SH-SY5Y (cell line): ENCODE results near the gene SEC62.

Experiments
- GATA2 ChIP-seq: IDR thresholded peaks from 2 replicates; pipeline ENCODE4 v1.6.1; 2011; ENCODE audit warnings: mild to moderate bottlenecking, low read depth, low read length
- GATA3 ChIP-seq: IDR thresholded peaks from 2 replicates; pipeline ENCODE4 v1.6.1; 2011; ENCODE audit warnings: low read depth, mild to moderate bottlenecking, low read length, moderate library complexity

Gene SEC62, protein sequence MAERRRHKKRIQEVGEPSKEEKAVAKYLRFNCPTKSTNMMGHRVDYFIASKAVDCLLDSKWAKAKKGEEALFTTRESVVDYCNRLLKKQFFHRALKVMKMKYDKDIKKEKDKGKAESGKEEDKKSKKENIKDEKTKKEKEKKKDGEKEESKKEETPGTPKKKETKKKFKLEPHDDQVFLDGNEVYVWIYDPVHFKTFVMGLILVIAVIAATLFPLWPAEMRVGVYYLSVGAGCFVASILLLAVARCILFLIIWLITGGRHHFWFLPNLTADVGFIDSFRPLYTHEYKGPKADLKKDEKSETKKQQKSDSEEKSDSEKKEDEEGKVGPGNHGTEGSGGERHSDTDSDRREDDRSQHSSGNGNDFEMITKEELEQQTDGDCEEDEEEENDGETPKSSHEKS

GRCh38 chr3:169966428-169966950, at the start of gene SEC62:
TSS of gene SEC62 (plus strand) at chr3:169966807. CDS start at chr3:169966823, 16 bp downstream.
- no peak for TF ChIP-seq GATA3
- TF ChIP-seq GATA2, result no peak

DNA sequence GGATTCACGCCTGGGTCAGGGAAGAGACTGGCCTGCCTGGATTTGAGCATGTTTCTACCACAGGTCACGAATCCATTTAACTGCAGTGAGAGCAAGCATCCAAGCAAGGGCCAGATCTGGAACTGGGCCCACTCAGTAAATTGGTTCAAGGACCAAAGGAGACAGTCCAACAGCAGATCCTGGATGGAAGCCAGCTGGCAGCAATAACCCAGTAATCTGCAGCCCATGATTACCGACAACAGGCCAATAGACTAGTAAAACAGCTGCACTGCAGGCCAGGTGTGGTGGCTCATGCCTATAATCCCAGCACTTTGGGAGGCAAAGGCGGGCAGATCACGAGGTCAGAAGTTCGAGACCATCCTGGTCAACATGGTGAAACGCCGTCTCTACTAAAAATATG, 43.4 kb upstream of the SEC62 start:
- TF ChIP-seq GATA3 (no peak), GATA2 (no peak)

DNA sequence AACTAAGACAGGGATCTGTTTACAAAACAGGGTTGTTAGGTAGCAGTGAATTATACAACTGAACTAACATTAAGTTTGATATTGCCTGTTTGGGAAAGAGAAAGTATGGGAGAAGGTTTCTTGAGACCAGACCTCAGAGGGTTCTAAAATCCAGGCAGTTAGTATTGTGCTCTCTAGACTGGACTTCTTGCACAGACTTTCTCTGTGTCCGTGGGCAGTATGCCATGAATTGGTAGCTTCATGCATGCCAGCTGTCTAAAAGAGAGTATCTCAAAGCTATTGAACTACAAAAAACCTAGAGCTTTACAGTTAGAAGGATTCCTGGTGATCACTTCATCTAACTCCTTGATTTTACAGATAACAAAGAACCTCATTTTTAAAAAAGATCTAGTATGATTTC, 42.8 kb upstream of the SEC62 start:
- TF ChIP-seq GATA3 (no peak), GATA2 (no peak)

DNA sequence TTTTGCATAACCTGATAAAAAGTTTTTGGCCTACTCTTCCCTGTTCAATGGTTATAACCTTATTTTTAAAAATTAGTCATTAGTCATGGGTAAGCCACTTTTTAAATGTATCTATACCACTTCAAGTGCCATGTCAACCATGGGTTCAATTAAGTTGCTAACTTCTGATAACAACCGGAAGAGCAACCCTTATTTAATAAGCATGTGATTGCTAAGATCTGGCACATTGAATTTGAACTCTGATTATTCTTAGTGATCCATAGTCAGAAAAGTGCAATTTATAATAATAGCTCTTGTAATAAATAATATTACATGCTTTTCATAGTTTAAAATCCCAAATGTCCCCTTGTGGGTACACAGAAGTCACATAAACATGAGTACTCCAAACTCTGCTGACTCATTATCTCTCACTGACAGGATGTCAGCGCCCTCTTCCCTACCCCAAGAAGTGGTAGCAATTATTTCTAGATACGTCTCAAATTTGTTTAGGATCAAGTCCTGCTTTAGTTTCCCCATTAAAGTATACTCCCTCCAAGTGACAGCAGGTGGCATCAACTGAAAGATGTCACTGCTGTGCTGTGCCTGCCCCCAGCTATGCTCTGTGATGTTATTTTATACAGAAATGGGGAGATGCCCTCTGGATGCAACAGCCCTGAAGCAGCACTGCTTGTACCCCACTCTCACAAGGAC, 36.6 kb upstream of the SEC62 start:
- TF ChIP-seq GATA2, result no peak
- no peak for TF ChIP-seq GATA3

DNA sequence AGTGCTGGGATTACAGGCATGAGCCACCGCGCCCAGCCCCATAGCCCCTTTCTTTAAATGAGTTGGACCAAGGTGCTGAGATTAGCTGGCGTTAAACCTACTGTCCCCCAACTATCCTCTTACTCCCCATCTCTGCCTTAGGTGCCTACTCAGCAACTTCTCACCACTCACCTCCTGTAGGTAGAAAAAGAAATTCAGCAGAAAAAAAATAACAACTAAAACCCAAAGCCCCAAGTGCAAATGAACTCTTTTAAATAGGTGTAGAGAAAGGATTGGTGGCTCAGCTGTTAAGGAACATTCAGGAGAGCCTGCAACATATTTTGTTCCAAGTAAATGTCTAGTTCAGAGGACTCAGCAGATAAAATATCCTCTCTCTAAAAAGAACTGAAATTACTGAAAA, 35.8 kb upstream of the SEC62 start:
- TF ChIP-seq GATA2 (no peak), GATA3 (no peak)

GRCh38 chr3:169931747-169932520, 34.7 kb upstream of the SEC62 start:
- TF ChIP-seq GATA3 (no peak), GATA2 (no peak)

DNA sequence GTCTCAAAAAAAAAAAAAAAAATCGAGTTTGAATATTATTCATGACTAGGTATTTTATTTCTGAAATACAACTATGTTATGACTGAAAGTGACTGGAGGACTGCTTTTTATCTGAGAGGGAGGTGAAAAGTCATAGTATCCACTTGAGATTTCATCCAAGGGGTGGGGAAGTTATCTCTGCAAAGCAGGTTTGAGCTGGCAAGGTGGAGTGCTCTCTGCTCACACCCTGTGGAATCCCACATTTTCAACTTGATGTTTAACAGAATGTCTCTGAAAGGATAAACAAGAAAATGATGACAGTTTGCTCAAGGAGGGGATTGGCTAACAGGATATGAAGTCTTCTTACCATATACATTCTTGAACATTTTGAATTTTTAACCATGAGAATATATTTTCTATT, 27.3 kb upstream of the SEC62 start:
- TF ChIP-seq GATA3 (no peak), GATA2 (no peak)

- no peak for TF ChIP-seq GATA3
These were observed 26.9 kb upstream of the SEC62 start for GRCh38 chr3:169939751-169940150.

DNA sequence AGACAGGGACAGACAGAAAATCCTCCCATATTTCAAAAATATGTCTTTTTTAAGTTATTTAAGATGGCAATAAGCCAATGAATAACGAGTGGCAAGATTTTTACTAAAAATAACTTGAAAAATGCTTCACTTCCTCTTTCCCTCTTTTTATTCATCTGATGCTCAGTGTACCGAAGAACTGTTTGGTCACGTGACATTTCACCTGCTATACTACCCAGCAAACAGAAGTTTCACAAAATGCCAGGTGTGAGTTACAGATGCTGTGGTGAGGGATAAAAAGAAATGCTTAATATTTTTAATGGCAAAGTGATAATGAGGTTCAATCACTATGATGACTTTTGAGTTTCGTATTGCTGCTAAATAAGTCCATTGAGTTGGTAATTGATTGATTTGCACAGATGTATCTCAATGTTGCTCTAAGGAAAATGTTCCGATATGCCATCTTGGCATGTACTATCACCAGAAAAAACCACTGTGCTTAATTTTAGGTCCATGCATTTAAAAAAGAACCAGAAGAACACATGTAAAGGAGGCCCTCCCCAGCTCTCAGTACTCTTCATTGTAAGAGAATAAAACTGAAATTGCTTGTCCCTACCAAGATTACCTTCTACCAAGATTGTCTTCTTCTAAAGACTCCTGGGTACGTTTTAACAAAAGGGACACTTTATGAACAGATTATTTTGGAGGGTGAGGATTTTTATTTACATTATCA, 26.0 kb upstream of the SEC62 start:
- TF ChIP-seq GATA3 (no peak), GATA2 (no peak)

DNA sequence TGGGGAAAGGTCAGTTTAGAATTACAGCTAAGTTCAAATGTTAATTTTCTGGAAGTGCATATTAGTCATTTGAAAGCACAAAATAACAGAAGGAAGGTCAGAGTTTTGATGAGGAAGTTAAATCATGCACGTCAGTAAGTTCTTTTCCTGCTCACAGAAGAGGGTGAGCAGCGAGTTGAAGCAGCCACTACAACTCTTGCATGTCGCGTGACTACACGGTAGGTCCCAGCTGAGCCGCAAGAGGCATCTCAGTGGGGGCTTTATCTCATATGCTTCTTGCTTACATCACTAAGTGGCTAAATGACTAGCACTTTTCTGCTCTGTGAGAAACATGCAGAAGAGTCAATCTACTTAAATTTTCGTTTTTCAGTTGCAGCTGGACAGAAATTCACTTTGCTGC, 21.3 kb upstream of the SEC62 start:
- TF ChIP-seq GATA2, result no peak
- no peak for TF ChIP-seq GATA3

DNA sequence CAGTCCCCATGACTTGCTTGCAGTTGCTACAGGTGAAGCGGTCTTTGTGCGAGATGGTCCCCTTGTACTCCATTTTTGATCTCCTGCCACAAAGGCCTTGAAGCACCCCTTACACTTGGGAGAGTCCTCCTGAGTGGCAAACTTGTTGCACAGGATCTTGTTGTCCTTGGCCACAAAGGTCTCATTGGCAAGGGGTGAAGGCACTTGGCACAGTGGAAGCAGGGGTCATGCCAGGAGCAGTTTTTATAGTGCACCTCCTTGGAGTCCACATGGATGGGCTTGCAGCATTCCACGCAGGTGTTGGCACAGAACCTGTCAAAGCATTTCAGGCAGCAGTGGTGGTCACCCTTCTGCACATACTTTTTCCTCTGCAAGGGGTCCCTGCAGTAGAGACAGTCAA, 20.3 kb upstream of the SEC62 start:
- TF ChIP-seq GATA3, result no peak

- TF ChIP-seq GATA3 (no peak), GATA2 (no peak)
These were observed 17.8 kb upstream of the SEC62 start for GRCh38 chr3:169948559-169949448.

DNA sequence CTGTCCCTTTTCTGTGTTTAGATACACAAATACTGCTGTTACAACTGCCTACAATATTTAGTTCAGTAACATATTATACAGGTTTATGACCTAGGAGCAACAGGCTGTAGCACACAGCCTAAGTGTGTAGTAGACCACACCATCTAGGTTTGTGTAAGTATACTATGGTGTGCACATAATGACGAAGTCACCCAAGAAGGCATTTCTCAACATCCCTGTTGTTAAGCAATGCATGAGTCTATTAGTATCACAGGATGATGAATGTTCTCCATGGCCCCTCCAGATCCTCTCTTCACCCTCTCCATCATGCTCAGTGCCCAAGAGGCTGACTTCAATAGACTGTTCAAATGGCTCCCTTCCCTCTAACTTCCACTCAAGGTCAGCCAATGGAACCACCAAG, 14.6 kb upstream of the SEC62 start:
- no peak for TF ChIP-seq GATA2
- TF ChIP-seq GATA3, result no peak
